NCI-H1092 (cell line): ENCODE measurements around the gene AMFR.

Experiments used
- DNase-seq: peaks from one replicate; lab custom pipeline; 2025; lab: John Stamatoyannopoulos, UW

The AMFR gene

DNA sequence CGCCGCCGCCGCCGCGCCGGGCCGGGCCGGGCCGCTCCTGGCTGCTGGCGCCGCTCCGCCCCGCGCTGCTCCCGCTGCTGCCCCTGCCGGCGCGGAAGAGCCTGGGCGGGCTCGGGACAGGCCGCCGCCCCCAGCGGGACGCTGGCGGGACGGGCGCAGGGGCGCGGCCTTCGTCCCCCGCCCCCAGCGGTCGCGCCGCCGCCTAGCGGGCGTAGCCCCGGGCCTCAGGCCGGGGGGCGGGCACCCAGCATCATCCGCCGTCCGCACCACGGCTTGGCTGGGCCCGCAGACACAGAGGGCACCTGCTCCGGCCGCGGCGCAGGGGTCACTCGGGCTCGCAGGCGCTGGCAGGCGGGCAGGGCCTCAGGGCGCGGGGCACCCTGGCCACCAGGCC, at the start of gene AMFR:
AMFR (minus strand) TSS at position 107 of the 394 bp plus-strand sequence. CDS start 218 bp downstream, outside the sequence.
- peak; percentile 40 for DNase-seq

DNA sequence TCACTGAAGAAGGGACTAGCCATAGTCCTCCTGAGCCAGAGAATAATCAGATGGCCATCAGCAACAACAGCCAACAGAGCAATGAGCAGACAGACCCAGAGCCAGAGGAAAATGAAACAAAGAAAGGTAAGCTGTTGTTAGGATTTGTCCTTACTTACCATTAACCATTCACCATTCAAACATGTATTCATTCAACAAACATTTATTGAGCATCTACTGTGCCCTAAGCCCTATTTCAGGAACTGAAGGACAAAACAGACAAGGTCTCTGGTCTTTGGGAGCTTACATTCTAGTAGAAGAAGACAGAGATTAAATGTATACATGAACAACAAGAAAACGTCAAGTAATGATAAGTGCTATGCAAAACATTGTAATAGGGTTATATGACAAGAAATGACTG, 45.3 kb upstream of the AMFR start:
- DNase-seq: no peak

DNA sequence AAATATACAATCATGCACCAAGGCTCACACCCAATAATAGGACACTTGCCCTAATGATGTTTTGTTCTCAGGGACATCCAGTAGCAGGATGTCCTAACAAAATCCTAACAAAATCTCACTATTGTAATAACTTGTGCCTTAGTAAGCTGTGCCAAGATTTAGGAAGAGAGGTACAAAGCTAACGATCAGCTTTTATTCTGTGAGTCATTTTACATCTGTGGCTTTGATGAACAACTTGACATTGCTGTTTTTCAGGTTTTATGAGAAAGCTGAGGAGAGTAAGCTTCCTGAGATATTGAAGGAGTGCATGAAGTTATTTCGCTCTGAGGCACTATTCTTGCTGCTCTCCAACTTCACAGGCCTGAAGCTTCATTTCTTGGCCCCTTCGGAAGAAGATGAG, 44.9 kb upstream of the AMFR start:
- no peak for DNase-seq

DNA sequence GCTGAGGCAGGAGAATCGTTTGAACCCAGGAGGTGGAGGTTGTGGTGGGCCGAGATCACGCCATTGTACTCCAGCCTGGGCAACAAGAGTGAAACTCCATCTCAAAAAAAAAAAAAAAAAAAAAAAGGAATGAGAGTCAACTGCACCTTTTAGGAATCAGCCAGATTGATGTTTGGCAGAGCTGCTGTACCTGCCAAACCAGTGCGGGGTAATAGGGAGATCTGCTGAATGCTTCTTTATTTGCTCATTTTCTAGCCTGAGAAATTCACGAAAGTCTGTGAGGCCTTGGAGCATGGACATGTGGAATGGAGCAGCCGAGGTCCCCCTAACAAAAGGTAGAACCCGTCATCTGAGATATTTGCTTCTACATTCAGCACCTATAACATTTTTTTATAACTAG, 44.4 kb upstream of the AMFR start:
- DNase-seq: no peak

DNA sequence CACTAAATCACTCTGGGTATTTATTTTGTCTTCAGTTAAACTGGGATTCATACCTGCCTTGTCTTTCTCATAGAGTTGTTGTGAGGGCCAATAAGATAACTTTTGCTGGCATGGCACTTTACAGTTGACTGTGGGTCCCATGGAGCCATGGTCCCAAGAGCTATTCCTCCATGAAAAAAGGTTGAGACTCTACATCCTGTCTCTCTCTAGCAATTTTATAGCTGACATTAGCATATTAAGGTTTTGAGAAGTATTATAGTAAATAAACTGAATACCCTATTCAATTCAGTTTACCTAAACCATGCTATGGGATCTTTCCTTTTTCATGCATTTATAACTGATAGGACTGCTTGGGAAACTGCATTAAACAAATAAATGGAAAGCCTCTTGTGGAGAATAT, 43.5 kb upstream of the AMFR start:
- DNase-seq: no peak

DNA sequence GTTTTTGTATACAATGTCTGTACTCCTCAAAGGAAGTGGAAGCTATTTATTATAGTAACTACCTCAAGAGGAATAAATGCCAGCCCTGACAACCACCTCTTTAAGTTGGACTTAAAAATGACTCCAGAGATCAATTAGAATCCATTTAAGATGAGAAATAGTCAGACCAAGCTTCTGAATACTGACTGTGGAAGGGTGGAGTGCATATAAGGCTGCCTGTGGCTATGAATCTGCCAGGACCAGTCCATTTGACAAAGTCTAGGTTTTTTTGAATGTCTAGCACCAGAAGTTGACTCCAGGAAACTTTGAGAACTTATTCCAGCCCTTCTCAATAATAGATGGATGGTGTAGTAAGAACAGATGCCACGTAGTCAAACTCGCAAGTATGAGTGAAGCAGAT, 41.0 kb upstream of the AMFR start:
- no peak for DNase-seq

DNA sequence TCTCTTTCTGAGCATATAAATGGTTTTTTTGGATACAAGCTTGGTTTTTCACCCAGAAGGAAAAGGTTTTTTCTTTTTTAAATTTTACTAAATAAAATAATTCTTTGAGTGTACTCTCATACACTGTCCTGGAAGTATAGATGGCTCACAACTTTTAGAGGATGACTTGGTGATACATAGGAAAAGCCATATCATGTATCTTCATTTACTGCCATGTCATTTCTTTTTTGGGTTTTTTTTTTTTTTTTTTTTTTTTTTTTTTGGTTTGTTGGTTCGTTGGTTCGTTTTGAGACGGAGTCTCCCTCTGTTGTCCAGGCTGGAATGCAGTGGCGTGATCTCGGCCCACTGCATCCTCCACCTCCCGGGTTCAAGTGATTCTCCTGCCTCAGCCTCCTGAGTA, 37.8 kb upstream of the AMFR start:
- no peak for DNase-seq

DNA sequence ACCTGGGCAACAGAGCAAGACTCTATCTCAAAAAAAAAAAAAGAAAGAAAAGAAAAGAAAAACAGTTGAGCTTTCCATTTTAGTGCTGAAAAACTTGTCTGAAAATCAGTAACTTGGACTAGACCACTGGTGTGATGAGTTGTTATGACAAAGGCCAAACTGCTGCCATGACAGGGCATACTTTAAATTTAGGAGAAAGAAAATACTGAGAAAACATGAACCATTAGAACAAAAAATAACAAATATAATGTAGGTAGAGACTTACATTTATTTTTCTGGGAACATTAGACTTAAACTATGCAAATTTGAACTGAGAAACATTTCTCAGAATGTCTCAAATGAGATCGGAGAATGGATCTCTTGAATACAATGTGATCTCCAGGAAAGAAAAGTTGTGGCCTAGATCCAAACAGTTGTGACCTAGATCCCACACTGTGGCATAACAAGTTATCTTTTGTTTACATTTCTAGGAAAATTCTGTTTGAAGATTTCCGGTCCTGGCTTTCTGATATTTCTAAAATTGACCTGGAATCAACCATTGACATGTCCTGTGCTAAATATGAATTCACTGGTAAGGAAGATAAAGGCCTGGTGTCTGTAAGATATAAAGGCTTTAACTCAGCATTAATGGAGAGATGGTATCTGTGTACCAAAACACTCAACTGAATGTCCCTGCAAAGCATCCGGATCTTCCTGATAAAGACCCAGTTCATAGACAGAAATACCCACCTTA, 36.9 kb upstream of the AMFR start:
- no peak for DNase-seq

DNA sequence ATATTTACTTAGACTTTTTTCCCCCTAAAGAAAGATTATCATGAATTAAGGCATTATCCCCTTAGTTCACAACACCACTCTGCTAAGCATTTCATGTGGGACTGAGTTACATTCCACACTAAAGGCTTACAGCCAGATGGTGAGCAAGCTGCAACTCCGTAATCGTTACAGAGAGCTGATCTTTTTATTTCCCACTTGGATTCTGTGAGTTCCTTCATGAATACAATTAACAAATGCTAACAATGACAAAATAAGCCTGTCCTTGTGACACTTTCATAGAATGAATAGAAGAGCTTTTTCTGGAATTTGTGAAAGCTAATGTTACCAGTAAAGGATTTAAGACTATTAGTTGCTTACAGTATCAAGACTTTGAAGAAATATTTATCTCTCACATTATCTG, 34.8 kb upstream of the AMFR start:
- no peak for DNase-seq

DNA sequence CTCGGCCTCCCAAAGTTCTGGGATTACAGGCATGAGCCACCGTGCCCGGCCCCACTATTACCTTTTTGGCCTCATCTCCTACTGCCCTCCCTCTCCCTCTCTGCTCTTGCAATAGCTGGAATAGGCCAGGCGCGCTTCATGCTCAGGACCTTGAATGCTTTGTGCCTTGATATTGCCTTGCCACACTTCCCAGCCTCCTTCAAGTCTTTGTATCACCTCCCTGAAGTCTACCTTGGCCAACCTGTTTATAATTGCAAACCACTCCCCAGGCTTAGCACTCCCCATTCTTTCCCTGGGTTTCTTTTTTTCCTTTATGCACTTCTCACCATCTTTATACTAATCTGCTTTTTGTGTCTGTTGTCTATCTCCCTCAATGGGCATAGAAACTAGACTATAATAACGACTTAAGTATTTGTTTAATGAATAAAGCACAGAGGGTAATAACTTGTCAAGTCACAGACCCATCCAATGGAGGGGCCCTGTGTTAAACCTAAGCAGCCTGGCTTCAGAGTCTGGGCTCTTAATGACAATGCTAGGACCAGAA, 32.7 kb upstream of the AMFR start:
- no peak for DNase-seq

DNA sequence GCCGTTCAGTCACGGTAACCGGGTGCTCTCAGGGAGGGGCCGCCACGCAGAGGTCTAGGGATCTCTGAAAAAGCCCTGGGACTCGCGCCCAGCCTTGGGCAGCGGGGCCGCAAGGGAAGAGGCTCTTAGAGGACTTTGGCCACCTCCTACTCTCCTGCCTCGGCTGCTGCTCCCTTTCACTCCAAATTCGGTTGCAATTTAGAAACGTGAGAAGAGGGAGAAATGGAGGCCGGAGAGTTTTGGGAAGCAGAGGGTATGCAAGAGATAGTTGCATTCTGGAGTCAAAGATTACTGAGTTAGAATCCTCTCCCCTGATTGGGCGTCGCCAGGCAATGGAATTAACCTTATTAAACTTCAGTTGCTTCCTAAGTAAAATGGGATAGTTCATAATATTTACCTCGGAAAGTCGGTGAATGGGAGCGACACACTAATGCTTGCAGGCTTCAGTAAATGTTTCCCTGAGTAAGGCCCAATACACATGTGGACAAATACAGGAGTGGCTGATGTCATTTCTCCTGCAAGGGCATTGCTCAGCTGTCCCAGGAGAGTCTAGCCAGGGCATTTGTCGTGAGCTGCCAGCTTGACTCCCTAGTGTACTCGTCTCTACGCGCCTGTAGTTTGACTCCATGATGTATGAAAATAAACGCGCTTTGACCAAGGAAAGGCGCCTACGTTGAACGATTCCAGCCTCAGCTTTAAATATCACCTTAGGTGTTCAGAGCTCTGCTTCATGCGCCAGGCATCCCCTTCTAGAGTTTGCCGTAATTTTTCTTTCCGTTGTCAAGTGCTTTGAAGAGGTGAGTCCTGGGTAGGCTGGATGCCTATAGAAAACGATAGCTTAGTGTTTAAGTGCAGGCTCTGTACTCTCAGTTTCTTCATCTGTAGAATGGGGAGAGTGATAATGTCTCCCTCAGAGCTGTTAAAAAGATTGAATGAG, 26.7 kb upstream of the AMFR start:
- DNase-seq: peak; percentile 8

DNA sequence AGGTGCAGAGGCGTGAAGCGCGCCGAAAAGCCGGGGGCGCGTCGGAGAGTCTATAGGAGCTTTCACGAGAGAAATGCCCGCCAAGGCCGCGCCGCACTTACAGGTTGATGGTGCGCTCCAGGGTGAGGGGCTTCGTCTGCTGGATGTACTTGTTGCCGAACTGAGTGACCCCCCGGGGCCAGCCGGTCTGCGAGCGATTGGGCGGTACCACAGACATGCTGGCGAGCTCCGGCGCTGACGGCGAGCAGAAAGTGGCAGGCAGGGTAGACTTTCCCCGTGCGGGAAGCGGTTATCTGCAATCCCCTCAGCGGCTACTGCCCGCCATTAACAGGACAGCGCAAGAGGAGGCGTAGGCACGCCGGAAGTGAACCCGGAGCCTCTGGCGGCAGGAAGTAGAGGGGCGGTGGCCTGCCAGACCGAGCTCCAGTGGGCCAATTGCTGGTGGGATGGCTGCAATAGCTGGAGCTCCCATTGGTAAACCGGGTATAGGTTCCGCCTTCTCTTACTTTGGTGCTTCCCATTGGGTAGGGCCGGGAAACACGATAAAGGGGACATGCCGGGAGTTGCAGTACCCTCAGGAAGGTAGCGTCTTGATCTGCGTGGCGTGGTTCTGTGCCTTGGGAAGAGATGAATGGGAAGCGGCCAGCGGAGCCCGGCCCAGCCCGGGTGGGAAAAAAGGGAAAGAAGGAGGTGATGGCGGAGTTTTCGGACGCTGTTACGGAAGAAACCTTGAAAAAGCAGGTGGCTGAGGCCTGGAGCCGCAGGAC, 25.8 kb upstream of the AMFR start, which contains the start of the genes NUDT21 and OGFOD1:
NUDT21 (minus strand) TSS at position 347 of the 767 bp plus-strand sequence; CDS start at position 217, 130 bp downstream.
OGFOD1 (plus strand) TSS at position 569 of the 767 bp plus-strand sequence; CDS start at position 628, 59 bp downstream.
- DNase-seq: peak; percentile 97

DNA sequence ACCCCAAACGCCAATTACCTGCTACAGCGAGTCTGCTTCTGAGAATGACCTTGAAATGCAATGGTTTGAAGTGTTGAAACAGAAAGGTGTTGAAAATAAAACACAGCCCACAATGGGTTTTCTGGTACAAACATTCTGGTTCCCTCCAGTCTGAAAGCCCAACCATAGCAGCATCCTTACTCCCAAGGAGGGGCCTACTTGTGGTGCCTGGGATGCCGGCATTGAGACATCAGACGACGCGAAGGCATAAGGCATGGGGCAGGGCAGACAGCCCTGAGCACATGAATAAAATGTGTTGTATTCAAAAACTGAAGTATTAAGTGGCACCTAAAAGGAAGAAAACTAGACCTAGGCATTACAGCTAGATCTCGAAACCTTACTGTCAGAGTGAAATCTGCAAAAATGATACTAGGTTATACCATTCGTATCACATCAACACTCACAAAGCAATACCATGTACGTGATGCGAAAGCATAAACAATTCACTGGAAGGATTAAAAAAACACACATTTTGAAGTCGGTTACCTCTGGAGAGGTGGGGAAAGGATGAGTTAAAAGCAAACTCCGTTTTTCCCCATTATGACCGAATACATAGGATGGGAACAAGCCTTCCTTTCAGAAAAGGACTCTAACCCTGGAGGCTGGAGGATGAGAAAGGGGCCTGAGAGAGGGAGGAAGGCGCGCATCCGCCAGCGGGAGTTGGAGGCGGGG, 25.1 kb upstream of the AMFR start:
- DNase-seq: no peak

DNA sequence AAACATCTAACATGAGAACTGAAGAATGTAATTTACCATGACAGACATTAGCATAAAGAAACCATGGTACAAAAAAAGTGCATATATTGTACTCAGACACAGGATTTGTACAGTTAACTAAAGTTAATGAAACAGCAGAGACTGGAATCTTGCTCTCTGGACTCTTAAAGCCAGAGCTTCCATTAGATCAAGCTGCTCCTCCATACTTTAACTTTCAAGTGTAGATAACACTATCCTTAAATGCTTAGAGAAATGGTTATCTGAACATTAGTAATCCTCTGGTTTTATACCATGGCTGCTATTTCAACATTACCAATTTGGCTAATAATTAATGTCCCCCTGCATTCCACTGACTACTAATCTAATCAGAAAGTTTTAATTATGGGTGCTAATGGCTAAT, 22.7 kb upstream of the AMFR start:
- DNase-seq: no peak

DNA sequence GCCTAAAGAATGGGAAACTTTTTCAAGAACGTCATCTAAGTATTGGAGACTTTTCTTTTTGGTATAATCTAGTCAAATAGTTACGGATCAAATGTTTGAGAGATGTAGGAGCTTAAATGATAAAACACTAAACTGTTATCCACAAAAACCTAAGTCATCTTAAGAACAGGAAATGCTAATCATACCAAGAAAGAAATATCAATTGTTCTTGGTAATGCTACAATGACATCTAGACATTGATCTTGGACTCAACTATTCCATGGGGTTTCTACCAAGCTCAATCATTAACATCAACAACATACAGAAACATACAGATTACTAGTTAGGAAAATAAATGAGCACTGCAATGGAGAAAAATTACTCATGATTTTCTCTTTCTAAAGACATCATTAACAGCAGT, 21.9 kb upstream of the AMFR start:
- no peak for DNase-seq

DNA sequence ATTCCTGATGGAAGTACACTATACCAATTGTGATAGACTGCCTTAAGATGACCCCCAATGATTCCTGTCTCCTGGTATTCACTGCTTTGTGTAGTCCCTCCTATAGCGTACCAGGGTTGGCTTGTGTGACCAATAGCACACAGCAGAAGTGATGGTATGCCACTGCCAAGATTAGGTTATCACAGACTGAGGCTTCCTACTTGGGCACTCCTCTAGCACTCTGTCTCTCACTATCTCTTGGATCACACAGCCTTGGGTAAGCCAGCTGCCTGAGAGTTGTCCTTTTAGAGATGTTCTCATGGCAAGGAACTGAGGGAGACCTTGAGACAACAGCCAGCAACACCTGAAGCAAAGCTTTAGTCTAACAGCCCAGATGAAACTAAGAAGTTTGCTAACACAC, 12.7 kb upstream of the AMFR start:
- DNase-seq: no peak

DNA sequence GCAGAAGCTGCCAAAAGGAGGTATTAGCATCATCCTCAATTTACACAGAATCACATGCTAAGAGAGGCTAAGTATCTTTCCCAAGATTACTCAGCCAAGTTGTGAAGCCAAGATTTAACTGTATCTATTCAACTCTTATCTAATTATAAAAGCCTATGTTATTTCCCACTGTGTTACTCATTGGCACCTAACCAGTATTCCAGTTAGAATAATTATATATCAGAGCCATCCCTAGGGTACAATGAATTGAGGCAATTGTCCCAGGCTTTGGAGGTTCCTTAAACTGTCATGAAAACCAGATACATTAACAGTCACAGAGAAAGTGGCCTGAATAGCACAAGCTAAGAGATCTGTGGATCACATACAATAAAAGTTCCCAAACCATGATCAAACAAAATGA, 10.9 kb upstream of the AMFR start:
- DNase-seq: no peak

DNA sequence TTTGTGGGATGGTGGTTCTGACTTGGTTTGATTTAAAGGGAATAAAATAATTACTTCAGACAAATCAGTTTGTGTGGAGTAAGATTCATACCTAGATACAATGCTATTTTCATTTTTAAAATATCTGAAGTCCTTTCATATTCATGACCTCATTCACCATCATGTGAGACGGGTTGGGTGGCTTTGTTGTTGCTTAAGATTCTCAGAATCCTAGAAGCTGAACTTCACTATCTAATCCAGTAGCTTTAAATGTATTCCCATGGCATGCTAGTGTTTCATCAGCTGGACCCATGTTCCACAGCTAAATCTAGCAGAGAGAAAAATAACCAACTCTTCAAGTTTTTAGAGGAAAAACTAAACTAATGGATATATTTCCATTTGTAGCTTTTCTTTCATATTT, 2.7 kb upstream of the AMFR start:
- no peak for DNase-seq

DNA sequence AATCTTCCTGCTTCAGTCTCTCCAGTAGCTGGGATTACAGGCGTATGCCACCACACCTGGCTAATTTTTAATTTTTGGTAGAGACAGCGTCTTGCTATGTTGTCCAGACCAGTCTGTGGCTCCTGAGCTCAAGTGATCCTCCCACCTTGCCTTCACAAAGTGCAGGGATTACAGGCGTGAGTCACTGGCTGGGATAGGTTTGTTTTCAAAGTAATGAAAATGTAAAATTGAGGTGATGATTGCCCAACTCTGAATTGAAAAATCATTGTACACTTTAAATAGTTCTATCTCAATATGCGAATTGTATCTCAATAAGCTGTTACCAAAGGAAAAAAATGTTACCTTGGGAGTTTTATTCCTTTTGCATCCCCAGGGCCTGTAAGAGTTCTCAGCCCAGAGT, 1.2 kb upstream of the AMFR start:
- no peak for DNase-seq

DNA sequence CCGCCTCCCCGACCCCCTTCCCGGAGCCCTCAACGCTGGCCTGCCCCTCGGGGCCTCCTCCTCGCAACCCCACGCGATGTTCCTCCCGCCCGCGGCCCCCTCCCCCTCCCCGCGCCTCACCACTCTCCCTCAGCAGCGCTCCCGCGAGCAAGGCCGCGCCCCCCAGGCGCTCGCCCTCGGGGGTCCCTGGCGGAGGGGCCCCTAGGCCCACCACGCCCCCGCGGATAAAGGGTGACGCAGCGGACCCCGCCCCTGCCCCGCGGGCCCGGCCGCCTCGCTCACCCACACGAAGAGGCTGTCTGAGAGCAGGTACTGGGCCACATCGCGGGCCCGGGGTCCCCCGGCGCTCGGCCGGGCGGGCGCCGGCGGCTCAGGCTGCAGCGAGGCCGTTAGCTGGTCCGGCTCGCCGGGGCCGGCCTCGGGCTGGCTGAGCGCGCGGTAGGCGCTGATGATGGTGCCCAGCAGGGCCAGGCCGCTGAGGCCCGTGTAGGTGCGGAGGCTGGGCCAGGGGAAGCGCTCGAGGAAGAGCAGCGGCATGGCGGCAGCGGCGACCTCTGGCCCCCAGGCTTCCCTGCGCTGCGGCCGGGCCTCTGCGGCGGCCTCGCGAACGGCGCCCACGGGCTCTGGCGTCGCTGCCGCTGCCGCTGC, 430 bp downstream of the AMFR start:
- peak; percentile 9 for DNase-seq

DNA sequence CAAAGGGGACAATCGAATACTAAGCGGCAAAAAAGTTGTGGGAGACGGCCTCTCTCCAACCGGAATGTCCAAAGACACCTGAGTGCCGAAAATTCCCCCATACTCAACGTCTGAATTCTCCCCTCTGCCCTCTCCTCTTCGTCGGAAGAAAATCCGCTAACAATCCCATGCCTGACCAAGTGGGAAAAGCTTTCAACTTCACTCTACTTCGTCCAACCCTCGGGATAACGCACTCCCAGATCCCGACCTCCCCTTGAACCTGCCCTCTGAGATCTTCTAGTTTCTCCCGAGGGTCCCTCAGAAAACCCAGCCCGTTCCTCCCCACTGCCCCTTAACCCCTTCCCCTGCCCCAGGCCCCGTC, 961 bp downstream of the AMFR start:
- no peak for DNase-seq
